GM18499 (cell line): ENCODE data around the gene CKM.

Source experiments
- ATAC-seq: cut with Tn5 transposase; IDR thresholded peaks from one replicate; pipeline ENCODE4 v1.9.1; 2021; ENCODE audit warnings: moderate number of reproducible peaks; ENCODE audit not compliant: insufficient read depth, unreplicated experiment

CKM gene

GRCh38 chr19:45258862-45259261 is 63.8 kb downstream of the CKM start:
- ATAC-seq = no peak

DNA sequence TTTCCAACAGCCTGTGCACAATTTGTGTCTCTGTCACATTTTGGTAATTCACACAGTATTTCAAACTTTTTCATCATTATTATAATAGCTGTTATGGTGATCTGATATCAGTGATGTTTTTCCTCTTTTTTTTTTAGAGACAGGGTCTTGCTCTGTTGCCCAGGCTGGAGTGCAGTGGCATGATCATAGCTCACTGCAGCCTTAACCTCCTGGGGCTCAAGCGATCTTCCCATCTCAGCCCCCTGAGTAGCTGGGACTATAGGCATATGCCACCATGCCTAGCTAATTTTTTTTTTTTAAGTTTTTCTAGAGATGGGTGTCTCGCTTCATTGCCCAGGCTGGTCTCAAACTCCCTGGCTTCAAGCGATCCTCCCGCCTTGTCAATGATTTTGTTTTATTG is 65.8 kb downstream of the CKM start:
- no peak for ATAC-seq
